ENCODE data around the gene BCAT1. TPM values are rescaled to one million over a fixed set of nuclear protein-coding genes. Genes with fewer than 3 reads are reported as not detected.
"Not testable (repeated sequence)": the region's sequence is repeated elsewhere in the genome, so short reads cannot be mapped to it uniquely, and the experiment has no call there.

Gene BCAT1
- total RNA-seq, 1 experiment from 2014 or later, result 0.05 TPM

DNA sequence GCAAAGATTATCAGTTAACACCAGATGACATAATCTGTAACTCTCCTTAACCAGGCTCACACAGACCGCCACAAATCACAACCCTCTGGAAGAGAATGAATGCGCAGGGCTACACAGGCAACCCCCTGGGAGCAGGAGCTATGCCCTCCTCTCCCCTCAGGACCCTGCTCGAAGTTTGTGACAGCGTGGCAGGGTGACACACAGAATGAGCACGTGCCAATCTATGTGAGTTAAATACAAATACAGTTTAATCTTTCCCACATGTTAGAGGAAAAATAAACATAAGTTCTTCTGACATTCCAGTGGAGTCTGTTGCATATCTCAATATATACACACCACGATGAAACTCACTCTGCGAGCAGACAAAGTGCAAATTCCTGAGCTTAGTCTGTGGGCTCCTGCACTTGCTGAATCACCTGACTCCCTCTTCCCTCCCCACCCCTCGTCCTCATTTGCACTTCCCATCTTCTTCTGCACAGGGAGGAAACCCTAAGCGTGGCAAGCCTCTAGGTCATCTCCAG is 37.6 kb downstream of the BCAT1 start:
- in situ Hi-C loops (cut with HindIII; ENCODE audit: low pct_unique_long_range_greater_than_20kb, low sequenced_read_pairs), result no loop called here
- no peak for DNase-seq (ENCODE audit: low read depth, low spot score)

DNA sequence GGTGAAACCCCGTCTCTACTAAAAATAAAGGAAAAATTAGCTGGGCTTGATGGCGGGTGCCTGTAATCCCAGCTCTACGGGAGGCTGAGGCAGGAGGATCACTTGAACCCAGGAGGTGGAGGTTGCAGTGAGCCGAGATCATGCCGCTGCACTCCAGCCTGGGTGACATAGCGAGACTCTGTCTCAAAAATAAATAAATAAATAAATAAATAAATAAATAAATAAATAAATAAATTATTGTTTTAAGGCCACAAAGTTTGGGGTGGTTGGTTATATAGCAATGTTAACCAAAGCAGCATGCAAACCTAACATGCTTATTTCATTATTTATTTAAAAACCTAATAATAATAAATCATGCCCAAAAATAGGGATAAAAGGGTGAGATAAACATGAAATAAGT is 38.7 kb downstream of the BCAT1 start:
- DNase-seq (ENCODE audit: low read depth, low spot score); in situ Hi-C loops (cut with HindIII; ENCODE audit: low pct_unique_long_range_greater_than_20kb, low sequenced_read_pairs): not testable (repeated sequence)

DNA sequence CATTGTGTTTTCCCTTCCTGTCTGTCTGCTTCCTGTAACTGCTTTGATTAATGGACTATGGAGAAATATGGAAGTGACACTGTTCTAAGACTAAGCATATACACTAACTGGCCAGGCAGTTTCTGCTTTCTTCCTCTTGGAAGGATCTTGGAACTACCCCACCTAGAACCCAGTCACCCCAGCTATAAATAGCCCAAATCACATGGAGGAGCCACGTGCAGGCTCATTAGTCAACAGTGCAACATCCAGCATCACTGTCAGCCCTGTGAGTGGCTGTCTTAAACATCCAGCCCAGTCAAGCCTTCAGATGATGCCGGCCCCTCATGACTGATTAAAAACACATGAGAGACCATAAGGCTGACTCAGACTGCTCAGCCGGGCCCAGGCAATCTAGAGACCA is 39.2 kb downstream of the BCAT1 start:
- peak; percentile 36 for DNase-seq (ENCODE audit: low read depth, low spot score)
- in situ Hi-C loops (cut with HindIII; ENCODE audit: low pct_unique_long_range_greater_than_20kb, low sequenced_read_pairs), result no loop called here

DNA sequence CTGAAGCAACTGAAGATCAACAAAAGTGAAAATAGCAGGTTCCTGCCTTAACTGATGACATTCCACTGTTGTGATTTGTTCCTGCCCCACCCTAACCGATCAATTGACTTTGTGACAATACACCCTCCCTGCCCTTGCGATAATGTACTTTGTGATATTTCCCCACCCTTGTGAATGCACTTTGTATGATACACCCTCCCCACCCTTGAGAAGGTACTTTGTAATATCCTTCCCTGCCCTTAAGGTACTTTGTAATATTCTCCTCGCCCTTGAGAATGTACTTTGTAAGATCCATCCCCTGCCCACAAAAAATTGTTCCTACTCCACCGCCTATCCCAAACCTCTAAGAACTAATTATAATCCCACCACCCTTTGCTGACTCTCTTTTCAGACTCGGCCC is 41.4 kb downstream of the BCAT1 start:
- no peak for DNase-seq (ENCODE audit: low read depth, low spot score)
- in situ Hi-C loops (cut with HindIII; ENCODE audit: low pct_unique_long_range_greater_than_20kb, low sequenced_read_pairs), result no loop called here

DNA sequence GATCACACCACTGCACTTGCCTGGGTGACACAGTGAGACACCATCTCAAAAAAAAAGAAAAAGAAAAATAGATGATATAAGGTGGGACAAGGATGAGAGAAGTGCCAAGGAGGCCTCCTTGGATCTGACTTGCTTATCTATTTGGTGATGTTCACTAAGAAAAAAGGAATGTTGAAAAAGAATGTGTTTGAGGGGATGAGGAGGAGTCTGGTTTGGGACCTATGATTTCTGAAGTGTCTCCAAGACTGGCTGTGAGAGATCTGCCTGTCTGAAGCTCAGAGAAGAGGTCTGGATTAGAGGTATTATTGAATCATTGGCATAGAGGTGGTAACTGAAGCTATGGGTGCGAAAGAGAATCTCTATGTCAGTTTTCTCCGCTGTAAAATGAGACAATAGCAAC is 42.8 kb downstream of the BCAT1 start:
- in situ Hi-C loops (cut with HindIII; ENCODE audit: low pct_unique_long_range_greater_than_20kb, low sequenced_read_pairs), result no loop called here
- DNase-seq (ENCODE audit: low read depth, low spot score), result no peak

- no peak for DNase-seq (ENCODE audit: low read depth, low spot score)
- in situ Hi-C loops (cut with HindIII; ENCODE audit: low pct_unique_long_range_greater_than_20kb, low sequenced_read_pairs), result no loop called here
Observed at GRCh38 chr12:24905431-24905830, 43.5 kb downstream of the BCAT1 start.

DNA sequence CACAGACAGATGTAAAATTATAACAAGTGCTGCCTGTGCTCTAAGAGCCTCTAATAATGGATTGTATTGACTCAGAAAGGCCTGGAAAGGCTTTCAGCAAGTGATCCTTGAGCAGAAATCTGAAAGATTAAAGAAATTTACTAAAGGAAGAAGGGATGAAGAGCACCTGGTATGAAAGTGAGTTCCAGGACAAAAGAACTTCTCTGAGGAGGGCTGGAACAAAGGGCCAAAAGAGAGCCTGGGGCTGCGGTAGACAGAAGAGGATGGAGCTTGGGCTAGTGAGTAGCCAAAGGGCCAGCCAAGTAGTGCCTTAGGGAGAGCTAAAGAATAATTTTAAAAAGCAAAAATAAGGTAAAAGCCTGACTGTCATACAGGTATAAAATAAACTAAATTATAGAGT is 44.0 kb downstream of the BCAT1 start:
- in situ Hi-C loops (cut with HindIII; ENCODE audit: low pct_unique_long_range_greater_than_20kb, low sequenced_read_pairs), result no loop called here
- no peak for DNase-seq (ENCODE audit: low read depth, low spot score)

- DNase-seq (ENCODE audit: low read depth, low spot score), result no peak
- in situ Hi-C loops (cut with HindIII; ENCODE audit: low pct_unique_long_range_greater_than_20kb, low sequenced_read_pairs), result no loop called here
Observed at GRCh38 chr12:24903329-24904088, 45.4 kb downstream of the BCAT1 start.

- in situ Hi-C loops (cut with HindIII; ENCODE audit: low pct_unique_long_range_greater_than_20kb, low sequenced_read_pairs), result no loop called here
- no peak for DNase-seq (ENCODE audit: low read depth, low spot score)
Observed at GRCh38 chr12:24902511-24903328, 46.2 kb downstream of the BCAT1 start.

DNA sequence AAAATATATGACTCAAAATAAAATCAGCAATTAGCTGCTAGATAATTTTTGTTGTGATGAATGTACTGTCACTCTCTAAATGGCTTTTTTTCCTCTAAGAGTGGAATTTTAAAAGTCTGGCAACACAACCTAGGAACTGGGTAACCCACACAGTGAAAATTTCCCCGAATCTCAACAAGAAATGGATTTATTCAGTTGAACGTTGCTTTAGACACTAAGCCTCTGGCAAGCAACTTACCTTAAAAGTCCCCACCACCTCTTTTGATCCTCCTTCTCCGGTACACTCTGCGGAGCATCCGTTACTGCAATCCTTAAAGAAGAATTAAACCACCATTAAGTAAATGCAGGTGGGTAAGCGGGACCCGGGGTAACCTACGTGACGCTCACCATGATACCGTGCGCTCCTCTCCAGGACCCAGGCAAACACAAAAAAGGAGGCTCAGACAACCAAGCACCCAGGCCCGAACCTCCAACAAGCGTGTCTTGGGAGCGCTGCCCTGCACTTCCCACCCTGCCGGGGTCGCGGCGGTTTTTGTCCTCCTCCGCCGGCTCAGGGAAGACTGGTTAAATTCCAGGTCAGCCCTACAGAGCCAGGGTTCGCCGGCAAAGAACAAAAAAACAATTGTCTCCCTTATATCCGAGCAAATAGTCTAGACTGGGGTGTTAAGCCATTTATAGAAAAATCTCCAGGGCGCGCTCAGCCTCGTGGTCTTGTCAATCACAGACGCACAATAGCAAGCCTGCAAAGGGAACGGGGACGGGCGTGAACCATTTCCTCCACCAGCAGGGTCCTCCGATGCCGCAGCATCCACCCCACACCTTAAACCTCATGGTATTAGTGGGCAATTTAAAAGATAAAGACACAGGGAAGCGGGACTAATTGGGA is 47.1 kb downstream of the BCAT1 start:
- no peak for DNase-seq (ENCODE audit: low read depth, low spot score)

GRCh38 chr12:24900196-24900595 is 48.7 kb downstream of the BCAT1 start:
- in situ Hi-C loops (cut with HindIII; ENCODE audit: low pct_unique_long_range_greater_than_20kb, low sequenced_read_pairs), result no loop called here
- no peak for DNase-seq (ENCODE audit: low read depth, low spot score)

More for the DNA sequence above, 47.1 kb downstream of the BCAT1 start:
- in situ Hi-C loops (cut with HindIII; ENCODE audit: low pct_unique_long_range_greater_than_20kb, low sequenced_read_pairs), result no loop called here

DNA sequence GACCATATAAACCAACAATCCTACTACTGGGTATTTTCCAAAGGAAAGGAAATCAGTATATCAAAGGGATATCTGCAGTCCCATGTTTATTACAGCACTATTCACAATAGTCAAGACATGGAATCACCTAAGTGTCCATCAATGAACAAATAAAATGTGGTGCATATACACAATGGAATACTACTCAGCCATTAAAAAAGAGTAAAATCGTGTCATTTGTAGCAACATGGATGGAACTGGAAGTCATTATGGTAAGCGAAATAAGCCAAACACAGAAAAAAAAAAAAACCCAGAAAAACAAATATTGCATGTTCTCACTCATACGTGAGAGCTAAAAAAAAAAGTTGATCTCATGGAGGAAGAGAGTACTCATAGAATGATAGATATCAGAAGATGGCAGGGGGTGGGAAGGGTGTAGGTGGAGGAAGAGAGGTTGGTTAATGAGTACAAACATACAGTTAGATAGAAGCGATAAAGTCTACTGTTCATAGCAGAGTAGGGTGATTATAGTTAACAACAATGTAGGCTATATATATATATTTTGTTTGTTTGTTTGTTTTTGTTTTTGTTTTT is 49.3 kb downstream of the BCAT1 start:
- in situ Hi-C loops (cut with HindIII; ENCODE audit: low pct_unique_long_range_greater_than_20kb, low sequenced_read_pairs), result no loop called here
- DNase-seq (ENCODE audit: low read depth, low spot score), result no peak

DNA sequence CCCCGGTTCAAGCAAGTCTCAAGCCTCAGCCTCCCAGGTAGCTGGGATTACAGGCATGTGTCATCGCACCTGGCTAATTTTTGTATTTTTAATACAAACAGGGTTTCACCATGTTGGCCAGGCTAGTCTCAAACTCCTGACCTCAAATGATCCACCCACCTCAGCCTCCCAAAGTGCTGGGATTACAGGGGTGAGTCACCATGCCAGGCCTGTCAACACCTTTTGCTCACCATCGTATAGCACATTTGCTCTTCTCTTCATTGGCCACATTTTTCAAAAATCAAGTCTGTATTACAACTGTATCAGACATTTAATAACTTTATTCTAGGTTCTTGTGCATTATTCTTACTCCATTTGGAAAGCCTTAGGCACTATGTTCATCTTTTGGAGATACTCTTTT is 50.3 kb downstream of the BCAT1 start:
- in situ Hi-C loops (cut with HindIII; ENCODE audit: low pct_unique_long_range_greater_than_20kb, low sequenced_read_pairs), result no loop called here
- DNase-seq (ENCODE audit: low read depth, low spot score), result no peak

DNA sequence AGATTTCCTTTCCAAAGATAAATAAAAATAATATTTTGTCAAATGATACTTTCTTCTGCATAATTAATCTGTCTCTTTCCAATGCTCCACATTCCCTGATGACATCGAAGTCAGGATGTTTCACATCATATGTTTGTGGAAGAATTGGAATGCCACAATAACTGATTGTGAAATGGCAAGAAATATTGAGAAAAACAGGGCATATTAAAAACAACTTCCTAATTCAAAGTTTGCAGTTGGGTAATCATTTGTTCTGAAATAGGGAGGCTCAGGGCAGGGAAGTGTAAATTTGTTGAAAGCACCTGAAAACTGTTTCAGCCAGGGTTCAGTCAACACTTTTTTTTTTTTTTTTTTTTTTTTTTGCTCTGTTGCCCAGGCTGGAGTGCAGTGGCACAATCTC is 50.7 kb downstream of the BCAT1 start:
- no peak for DNase-seq (ENCODE audit: low read depth, low spot score)
- in situ Hi-C loops (cut with HindIII; ENCODE audit: low pct_unique_long_range_greater_than_20kb, low sequenced_read_pairs), result no loop called here

DNA sequence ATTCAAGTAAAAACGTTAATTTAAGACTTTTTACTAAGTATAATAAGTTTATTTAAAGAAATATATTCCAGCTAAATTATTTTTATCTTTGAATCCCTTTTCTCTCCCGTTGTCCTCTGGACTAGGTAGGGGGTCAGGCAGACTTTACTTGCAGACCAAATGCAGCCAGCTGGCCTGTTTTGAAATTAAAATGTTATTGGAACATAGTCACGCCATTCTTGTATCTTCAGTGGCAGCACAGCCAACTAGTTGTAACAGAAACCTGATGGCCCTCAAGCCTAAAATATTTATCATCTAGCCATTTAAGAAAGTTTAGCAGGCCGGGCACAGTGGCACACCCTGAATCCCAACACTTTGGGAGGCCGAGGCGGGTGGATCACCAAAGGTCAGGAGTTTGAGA is 52.7 kb downstream of the BCAT1 start:
- in situ Hi-C loops (cut with HindIII; ENCODE audit: low pct_unique_long_range_greater_than_20kb, low sequenced_read_pairs), result no loop called here
- no peak for DNase-seq (ENCODE audit: low read depth, low spot score)

GRCh38 chr12:24895612-24896011 is 53.3 kb downstream of the BCAT1 start:
- in situ Hi-C loops (cut with HindIII; ENCODE audit: low pct_unique_long_range_greater_than_20kb, low sequenced_read_pairs), result no loop called here
- DNase-seq (ENCODE audit: low read depth, low spot score), result no peak

- in situ Hi-C loops (cut with HindIII; ENCODE audit: low pct_unique_long_range_greater_than_20kb, low sequenced_read_pairs), result no loop called here
- DNase-seq (ENCODE audit: low read depth, low spot score), result no peak
Observed at GRCh38 chr12:24894879-24895278, 54.0 kb downstream of the BCAT1 start.
